Activated CD4-positive, CD25-positive, alpha-beta regulatory T cell treated with anti-CD3 and anti-CD28 coated beads, Interleukin-2, amount 50 U/mL, for 24 hours (primary cell): Measurements from ENCODE around the gene SYP.

Experiments used
- ATAC-seq, 2 donors: fragments of 150-1000 bp; cut with Tn5 transposase; one replicate each; pipeline ENCODE4 v1.10.0; 2021; ENCODE audit warnings: mild to moderate bottlenecking in 1 of 2, moderate library complexity in 1 of 2

Gene SYP

GRCh38 chrX:49199906-49200771 lies at the start of gene SYP:
Gene SYP, minus strand, starts transcription at chrX:49200193. Its CDS starts 7 bp downstream, at chrX:49200186.
- ATAC-seq: peak; percentile 99

- ATAC-seq: peak; percentile 2
Measured at GRCh38 chrX:49249616-49250015, 49.6 kb upstream of the SYP start.

- peak; percentile 1 to 8 for ATAC-seq
Measured at GRCh38 chrX:49249071-49249470, 49.1 kb upstream of the SYP start.

GRCh38 chrX:49247916-49248811 lies 48.2 kb upstream of the SYP start:
- ATAC-seq: peak; percentile 3 to 11

GRCh38 chrX:49247346-49247745 lies 47.4 kb upstream of the SYP start:
- no peak for ATAC-seq

- ATAC-seq: no peak
Measured at GRCh38 chrX:49246541-49246940, 46.5 kb upstream of the SYP start.

- ATAC-seq: no peak
Measured at GRCh38 chrX:49244207-49244606, 44.2 kb upstream of the SYP start.

- peak; percentile 3 to 5 for ATAC-seq
Measured at GRCh38 chrX:49243166-49243565, 43.2 kb upstream of the SYP start.

- peak; percentile 2 to 4 for ATAC-seq
Measured at GRCh38 chrX:49242545-49243066, 42.6 kb upstream of the SYP start.

- ATAC-seq: no peak
Measured at GRCh38 chrX:49238735-49239134, 38.7 kb upstream of the SYP start.

- ATAC-seq: no peak
Measured at GRCh38 chrX:49237060-49237459, 37.1 kb upstream of the SYP start.

- ATAC-seq: no peak
Measured at GRCh38 chrX:49233887-49234555, 34.0 kb upstream of the SYP start.

GRCh38 chrX:49233176-49233575 lies 33.2 kb upstream of the SYP start, which contains the start of gene CACNA1F:
Gene CACNA1F, minus strand, starts transcription at chrX:49233340. Its CDS starts 31 bp downstream, at chrX:49233309.
- ATAC-seq: no peak

GRCh38 chrX:49232525-49232924 lies 32.5 kb upstream of the SYP start:
- no peak for ATAC-seq

GRCh38 chrX:49231333-49232000 lies 31.5 kb upstream of the SYP start:
- no peak for ATAC-seq

- ATAC-seq: peak; percentile 62 to 66
Measured at GRCh38 chrX:49230500-49231232, 30.7 kb upstream of the SYP start.

GRCh38 chrX:49228185-49228584 lies 28.2 kb upstream of the SYP start:
- ATAC-seq: no peak

- no peak for ATAC-seq
Measured at GRCh38 chrX:49227726-49228125, 27.7 kb upstream of the SYP start.

- no peak for ATAC-seq
Measured at GRCh38 chrX:49226946-49227345, 27.0 kb upstream of the SYP start.

GRCh38 chrX:49225858-49226257 lies 25.9 kb upstream of the SYP start:
- no peak for ATAC-seq

GRCh38 chrX:49221868-49222267 lies 21.9 kb upstream of the SYP start:
- no peak for ATAC-seq
